ENCODE data around the gene ITCH.

The ITCH gene

DNA sequence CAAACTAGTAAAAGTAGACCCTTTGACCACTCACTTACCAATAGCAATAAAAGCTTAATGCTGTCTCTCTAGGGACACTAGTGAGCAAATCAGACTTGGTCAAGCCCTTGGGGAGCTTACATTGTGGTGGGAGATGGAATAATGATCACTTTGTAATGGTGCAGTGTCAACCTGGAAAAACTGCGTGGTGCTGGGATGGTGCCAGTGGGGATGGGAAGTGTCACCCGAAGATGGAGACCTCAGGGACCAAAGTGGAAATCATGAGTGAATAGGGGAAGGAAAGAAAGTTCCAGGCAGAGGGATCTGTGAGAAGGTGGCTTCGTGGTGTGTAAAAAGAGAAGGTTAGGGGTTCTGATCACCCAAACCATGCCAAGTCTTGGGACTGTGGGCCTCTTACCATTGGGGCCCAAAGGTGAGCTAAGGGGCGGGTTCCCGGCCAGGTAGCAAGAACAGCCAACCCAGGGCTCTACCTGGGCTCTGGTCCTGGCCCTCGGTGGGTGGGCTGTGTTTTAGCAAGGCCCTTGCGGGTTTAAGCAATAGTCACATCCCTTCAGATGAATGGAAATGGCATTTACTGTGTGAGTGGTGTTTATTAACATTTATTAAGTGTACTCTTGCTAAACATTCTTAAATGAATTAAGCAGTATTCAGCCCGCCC is 168.7 kb downstream of the ITCH start:
- H3K27ac ChIP-seq, result no peak overlapping the region
- TF ChIP-seq CTCF (IDR thresholded peaks at IDR 0.05), result no peak
- H3K4me3 ChIP-seq, result no peak overlapping the region
- no peak for DNase-seq (ENCODE audit: low spot score)

GRCh38 chr20:34532320-34532719 is 169.2 kb downstream of the ITCH start:
- no peak overlapping the region for H3K4me3 ChIP-seq
- no peak for TF ChIP-seq CTCF (IDR thresholded peaks at IDR 0.05)
- DNase-seq (ENCODE audit: low spot score), result no peak
- no peak overlapping the region for H3K27ac ChIP-seq

- DNase-seq (ENCODE audit: low spot score), result no peak
- H3K27ac ChIP-seq, result no peak overlapping the region
- TF ChIP-seq CTCF (IDR thresholded peaks at IDR 0.05), result no peak
- H3K4me3 ChIP-seq, result no peak overlapping the region
Observed at GRCh38 chr20:34532756-34533155, 169.7 kb downstream of the ITCH start.

DNA sequence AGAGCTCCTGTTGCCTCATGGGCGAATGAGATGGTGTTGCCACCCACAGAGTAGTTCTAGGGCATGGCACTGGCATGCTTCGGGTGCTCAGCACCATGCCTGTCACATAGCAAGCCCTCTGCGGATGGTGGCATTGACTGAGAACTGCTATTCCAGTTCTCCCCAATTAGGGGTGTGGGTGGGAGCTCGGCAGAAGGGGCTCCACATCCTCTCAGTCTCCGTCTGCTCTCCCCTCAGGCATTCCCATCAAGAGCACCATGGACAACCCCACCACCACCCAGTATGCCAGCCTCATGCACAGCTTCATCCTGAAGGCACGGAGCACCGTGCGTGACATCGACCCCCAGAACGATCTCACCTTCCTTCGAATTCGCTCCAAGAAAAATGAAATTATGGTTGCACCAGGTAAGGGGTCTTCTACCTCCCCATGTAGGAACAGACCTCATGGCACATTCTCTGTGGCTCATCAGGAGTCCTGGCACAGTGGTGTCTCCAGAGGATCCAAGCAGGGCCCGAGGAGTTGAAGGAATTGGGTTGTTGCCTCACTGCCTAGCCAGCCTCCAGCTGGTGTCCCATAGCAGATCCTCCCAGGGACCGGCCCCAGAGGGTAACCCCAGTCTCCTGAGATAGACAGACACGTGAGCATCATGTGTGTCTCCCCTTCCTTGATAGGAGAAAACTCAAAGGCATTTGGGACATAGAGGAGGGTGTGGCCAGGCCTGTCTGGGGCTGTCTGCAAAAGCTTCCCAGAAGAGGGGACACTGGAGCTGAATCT is 171.5 kb downstream of the ITCH start:
- Histone ChIP-seq H3K4me3 (no peak overlapping the region), H3K27ac (no peak overlapping the region)
- no peak for TF ChIP-seq CTCF (IDR thresholded peaks at IDR 0.05)
- DNase-seq (ENCODE audit: low spot score), result no peak

DNA sequence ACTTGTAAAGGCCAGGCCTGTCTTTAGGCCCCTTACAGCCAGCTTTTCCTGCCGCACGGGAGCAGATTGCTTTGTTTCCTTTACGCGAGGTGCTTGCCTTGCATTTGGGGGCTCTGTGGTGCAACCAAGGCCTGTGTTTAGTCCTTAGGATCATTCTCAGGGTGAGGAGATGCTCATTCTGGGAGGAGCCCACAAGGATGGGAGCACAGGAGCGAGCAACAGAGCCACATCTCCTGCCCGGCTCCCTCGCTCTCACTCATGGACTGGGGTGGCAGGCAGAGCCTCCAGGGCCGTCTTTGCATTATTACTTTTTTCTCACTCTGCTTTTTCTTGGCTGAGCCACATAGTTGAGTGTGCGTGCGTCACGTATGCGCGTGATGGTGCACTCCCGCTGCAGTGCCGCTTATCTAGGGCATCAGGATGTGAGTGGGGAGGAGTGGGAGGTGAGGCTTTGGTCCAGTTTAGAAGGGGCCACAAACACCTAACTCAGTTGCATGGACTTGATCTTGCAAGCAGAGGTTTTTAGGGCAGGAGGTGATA is 172.3 kb downstream of the ITCH start:
- H3K27ac ChIP-seq, result no peak overlapping the region
- no peak for TF ChIP-seq CTCF (IDR thresholded peaks at IDR 0.05)
- H3K4me3 ChIP-seq, result no peak overlapping the region
- no peak for DNase-seq (ENCODE audit: low spot score)

DNA sequence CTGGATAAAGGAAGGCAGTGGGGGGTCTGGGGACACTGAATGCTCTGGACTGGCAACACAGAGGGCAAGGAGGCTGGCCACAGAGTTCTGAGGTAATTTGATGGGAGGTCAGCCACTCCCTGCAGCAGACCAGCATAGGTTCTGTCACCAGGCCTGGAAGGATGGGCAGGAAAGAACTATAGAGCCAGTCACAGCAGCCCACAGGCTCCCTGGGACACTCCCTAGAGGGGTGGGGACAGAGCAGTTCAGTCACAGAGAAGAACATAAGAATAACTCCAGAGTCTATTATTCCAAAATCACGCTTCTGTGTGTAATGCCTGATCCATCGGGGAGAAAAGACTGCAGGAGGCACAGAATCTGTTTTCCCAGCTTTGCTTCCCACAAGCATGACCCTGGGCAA is 172.8 kb downstream of the ITCH start:
- H3K4me3 ChIP-seq, result no peak overlapping the region
- TF ChIP-seq CTCF (IDR thresholded peaks at IDR 0.05), result no peak
- H3K27ac ChIP-seq, result no peak overlapping the region
- DNase-seq (ENCODE audit: low spot score), result no peak

All from coronary artery (tissue), 2 donors.